Fibroblast of lung (primary cell): ENCODE results near the gene KRT2. TPM values are rescaled to one million over a fixed set of nuclear protein-coding genes. Genes with fewer than 3 reads are reported as not detected.

Experiments used
- DNase-seq, 2 donors: peaks; one replicate each; pipeline versions ENCODE4 v3.0.0 to v3.0.0-alpha.2; 2010; ENCODE audit warnings: low read depth in 2 of 2
- H2AFZ ChIP-seq: 2 replicates; pipeline ENCODE4 v1.5.1; 2012; ENCODE audit warnings: low read length, control low read depth, inconsistent platforms
- H3K27ac ChIP-seq: 2 replicates; pipeline ENCODE4 v1.5.1; 2011; ENCODE audit warnings: low read length, control low read depth; ENCODE audit not compliant: insufficient read depth
- H3K27me3 ChIP-seq: 2 replicates; pipeline ENCODE4 v1.5.1; 2011; ENCODE audit warnings: mild to moderate bottlenecking, low read length; ENCODE audit not compliant: control insufficient read depth, insufficient read depth
- H3K36me3 ChIP-seq: 2 replicates; pipeline ENCODE4 v1.5.1; 2011; ENCODE audit warnings: low read length; ENCODE audit not compliant: control insufficient read depth, insufficient read depth
- H3K4me1 ChIP-seq: 2 replicates; pipeline ENCODE4 v1.5.1; 2011; ENCODE audit warnings: low read length; ENCODE audit not compliant: control insufficient read depth, insufficient read depth; ENCODE audit errors: extremely low read depth
- H3K4me2 ChIP-seq: 2 replicates; pipeline ENCODE4 v1.5.1; 2011; ENCODE audit warnings: low read length, control low read depth; ENCODE audit not compliant: insufficient read depth; ENCODE audit errors: extremely low read depth
- H3K4me3 ChIP-seq, 4 experiments: fragments of 200-600 bp in 1 of 4; sonication (generic) in 1 of 4; replicated peaks in 1 of 4; 2 replicates each; pipeline ENCODE4 v1.5.1; 2011 to 2016; ENCODE audit warnings: low read length in 4 of 4, low read depth in 3 of 4, mild to moderate bottlenecking in 3 of 4, control low read depth in 2 of 4, inconsistent platforms in 1 of 4, mixed read lengths in 1 of 4; ENCODE audit not compliant: insufficient read depth in 1 of 4; ENCODE audit errors: control extremely low read depth in 1 of 4
- H3K79me2 ChIP-seq: 2 replicates; pipeline ENCODE4 v1.5.1; 2012; ENCODE audit warnings: mild to moderate bottlenecking, low read length, inconsistent platforms; ENCODE audit not compliant: control insufficient read depth, insufficient read depth
- H3K9ac ChIP-seq: 2 replicates; pipeline ENCODE4 v1.5.1; 2011; ENCODE audit warnings: mild to moderate bottlenecking, low read length, control low read depth; ENCODE audit not compliant: insufficient read depth
- H3K9me3 ChIP-seq: 2 replicates; pipeline ENCODE4 v1.5.1; 2012; ENCODE audit warnings: low read depth, low read length; ENCODE audit not compliant: control insufficient read depth, insufficient read depth
- H4K20me1 ChIP-seq: 2 replicates; pipeline ENCODE4 v1.5.1; 2011; ENCODE audit warnings: low read length; ENCODE audit not compliant: control insufficient read depth, insufficient read depth; ENCODE audit errors: extremely low read depth
- CTCF ChIP-seq, 2 donors: IDR thresholded peaks in 1 of 2; conservative IDR thresholded peaks in 1 of 2; 1 replicate in 1 of 2; 2 replicates in 1 of 2; pipeline ENCODE4 v1.5.1; 2011 to 2012; ENCODE audit warnings: low read length in 2 of 2, control low read depth in 1 of 2, inconsistent platforms in 1 of 2, low read depth in 1 of 2, mild to moderate bottlenecking in 1 of 2
- EZH2 ChIP-seq: IDR thresholded peaks from 2 replicates; pipeline ENCODE4 v1.5.1; 2012; ENCODE audit warnings: low read length, control low read depth, mild to moderate bottlenecking; ENCODE audit errors: missing control alignments
- polyA plus RNA-seq, 2 donors: library from polyadenylated mRNA; depleted of rRNA in 1 of 2; stranded (reverse) in 1 of 2; unstranded in 1 of 2; fragments of >200 nt; gene quantifications; 2 replicates each; pipeline ENCODE4 v1.2.1, GENCODE V29; 2011 to 2012; ENCODE audit warnings: missing spikeins in 1 of 2
- total RNA-seq: library from RNA; depleted of rRNA; stranded (reverse); fragments of >200 nt; gene quantifications from 2 replicates; pipeline ENCODE4 v1.2.1, GENCODE V29; 2014

KRT2 gene
- total and polyA plus RNA-seq, 2 donors (not counting 1 experiment from before 2014, with no cell fraction given): not detected

- H3K9ac ChIP-seq: no peak overlapping the region
- H3K4me2 ChIP-seq: no peak overlapping the region
- no peaks in the 10 kb centered on the region for H3K9me3 ChIP-seq
- no peak overlapping the region for H2AFZ ChIP-seq
- peaks cover 4% of the 10 kb centered on the region for H3K27me3 ChIP-seq
- TF ChIP-seq EZH2 (no peak), CTCF (conservative IDR thresholded peaks at IDR 0.05 in 1 of 2, IDR thresholded peaks at IDR 0.05 in 1 of 2; ENCODE audit: low read depth in 1 of 2, low read length in 2 of 2) (no peak)
- no peak for DNase-seq
- no peaks in the 10 kb centered on the region for H4K20me1 ChIP-seq
- H3K4me3 ChIP-seq: no peak overlapping the region
- H3K79me2 ChIP-seq: no peaks in the 10 kb centered on the region
- no peaks in the 10 kb centered on the region for H3K4me1 ChIP-seq
- no peak overlapping the region for H3K27ac ChIP-seq
- no peaks in the 10 kb centered on the region for H3K36me3 ChIP-seq
Observed at GRCh38 chr12:52659395-52659794, 7.4 kb upstream of the KRT2 start.

GRCh38 chr12:52658196-52658595 lies 6.2 kb upstream of the KRT2 start:
- no peaks in the 10 kb centered on the region for H3K79me2 ChIP-seq
- H3K36me3 ChIP-seq: no peaks in the 10 kb centered on the region
- no peak overlapping the region for H2AFZ ChIP-seq
- TF ChIP-seq CTCF (conservative IDR thresholded peaks at IDR 0.05 in 1 of 2, IDR thresholded peaks at IDR 0.05 in 1 of 2; ENCODE audit: low read depth in 1 of 2, low read length in 2 of 2): no peak
- TF ChIP-seq EZH2: no peak
- H4K20me1 ChIP-seq: no peaks in the 10 kb centered on the region
- H3K4me3 ChIP-seq: no peak overlapping the region
- H3K4me1 ChIP-seq: no peaks in the 10 kb centered on the region
- H3K27me3 ChIP-seq: peaks cover 4% of the 10 kb centered on the region
- DNase-seq: no peak
- no peak overlapping the region for H3K9ac ChIP-seq
- H3K4me2 ChIP-seq: no peak overlapping the region
- no peaks in the 10 kb centered on the region for H3K9me3 ChIP-seq
- H3K27ac ChIP-seq: no peak overlapping the region

GRCh38 chr12:52657250-52657902 lies 5.4 kb upstream of the KRT2 start:
- H3K36me3 ChIP-seq: no peaks in the 10 kb centered on the region
- no peaks in the 10 kb centered on the region for H4K20me1 ChIP-seq
- no peak for DNase-seq
- H3K4me1 ChIP-seq: no peaks in the 10 kb centered on the region
- H3K4me2 ChIP-seq: no peak overlapping the region
- no peaks in the 10 kb centered on the region for H3K9me3 ChIP-seq
- TF ChIP-seq EZH2: no peak
- TF ChIP-seq CTCF (conservative IDR thresholded peaks at IDR 0.05 in 1 of 2, IDR thresholded peaks at IDR 0.05 in 1 of 2; ENCODE audit: low read depth in 1 of 2, low read length in 2 of 2): no peak
- no peaks in the 10 kb centered on the region for H3K79me2 ChIP-seq
- peaks cover 4% of the 10 kb centered on the region for H3K27me3 ChIP-seq
- no peak overlapping the region for H3K9ac ChIP-seq
- H2AFZ ChIP-seq: no peak overlapping the region
- H3K27ac ChIP-seq: no peak overlapping the region
- no peak overlapping the region for H3K4me3 ChIP-seq
